LNCAP (cell line): ENCODE measurements around the gene PRR16.

Experiments
- TF ChIP-seq, protein P1 (sequence below): fragments of 450-650 bp; IDR thresholded peaks from 2 replicates; pipeline ENCODE4 v1.5.1; 2017; ENCODE audit warnings: mild to moderate bottlenecking

The PRR16 gene

DNA sequence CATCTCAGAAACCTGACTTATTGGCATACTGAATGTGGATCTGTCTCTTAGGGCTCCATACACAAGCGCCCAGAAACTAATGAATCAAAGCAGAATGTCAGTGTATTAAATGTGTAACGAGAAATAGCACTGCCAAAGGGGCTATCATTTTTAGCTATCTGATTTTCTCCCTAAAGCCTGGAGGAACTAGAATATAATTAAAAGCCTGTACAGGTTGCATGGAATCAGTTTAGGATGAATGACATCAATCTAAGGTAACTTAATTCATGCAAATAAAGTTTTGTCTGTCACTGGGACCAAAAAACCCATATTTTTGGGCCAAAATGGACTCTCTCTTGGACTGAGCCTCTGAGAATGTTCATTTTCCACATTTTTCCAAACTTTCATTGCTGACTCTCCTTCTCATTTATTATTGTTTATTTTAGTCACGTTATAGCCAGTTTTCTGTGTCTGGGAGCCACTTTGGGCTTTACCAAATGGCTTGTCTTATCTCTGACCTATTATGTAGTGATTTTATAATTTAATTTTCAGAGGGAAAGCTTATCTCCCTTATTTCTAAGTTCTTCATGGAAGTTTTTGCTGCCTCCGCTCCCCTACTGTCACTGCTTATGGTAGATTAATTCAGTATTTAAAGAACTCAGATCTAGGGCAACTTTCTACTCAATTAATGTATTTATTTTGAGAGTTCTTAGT is 47.0 kb downstream of the PRR16 start:
- TF ChIP-seq, protein P1, sequence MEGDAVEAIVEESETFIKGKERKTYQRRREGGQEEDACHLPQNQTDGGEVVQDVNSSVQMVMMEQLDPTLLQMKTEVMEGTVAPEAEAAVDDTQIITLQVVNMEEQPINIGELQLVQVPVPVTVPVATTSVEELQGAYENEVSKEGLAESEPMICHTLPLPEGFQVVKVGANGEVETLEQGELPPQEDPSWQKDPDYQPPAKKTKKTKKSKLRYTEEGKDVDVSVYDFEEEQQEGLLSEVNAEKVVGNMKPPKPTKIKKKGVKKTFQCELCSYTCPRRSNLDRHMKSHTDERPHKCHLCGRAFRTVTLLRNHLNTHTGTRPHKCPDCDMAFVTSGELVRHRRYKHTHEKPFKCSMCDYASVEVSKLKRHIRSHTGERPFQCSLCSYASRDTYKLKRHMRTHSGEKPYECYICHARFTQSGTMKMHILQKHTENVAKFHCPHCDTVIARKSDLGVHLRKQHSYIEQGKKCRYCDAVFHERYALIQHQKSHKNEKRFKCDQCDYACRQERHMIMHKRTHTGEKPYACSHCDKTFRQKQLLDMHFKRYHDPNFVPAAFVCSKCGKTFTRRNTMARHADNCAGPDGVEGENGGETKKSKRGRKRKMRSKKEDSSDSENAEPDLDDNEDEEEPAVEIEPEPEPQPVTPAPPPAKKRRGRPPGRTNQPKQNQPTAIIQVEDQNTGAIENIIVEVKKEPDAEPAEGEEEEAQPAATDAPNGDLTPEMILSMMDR: no peak

DNA sequence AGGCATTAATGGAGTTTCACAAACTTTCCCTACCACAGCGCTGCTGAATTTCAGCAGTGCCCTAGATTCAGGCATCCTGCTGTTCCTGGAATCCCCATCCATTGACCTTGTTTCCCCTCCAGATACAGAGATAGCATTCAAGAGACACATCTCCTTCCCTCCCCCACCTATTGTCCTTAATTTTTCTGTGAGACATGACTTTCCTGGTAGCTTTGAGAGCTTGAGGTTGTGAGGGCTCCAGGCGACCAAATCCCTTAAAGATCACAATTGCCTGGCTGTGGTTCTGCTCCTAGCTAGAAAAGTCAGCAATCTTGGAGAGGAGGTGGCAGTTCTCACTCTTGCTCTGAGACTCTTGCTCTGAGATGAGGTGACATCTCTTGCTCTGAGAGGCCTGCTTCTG is 48.0 kb downstream of the PRR16 start:
- TF ChIP-seq, protein P1: no peak

DNA sequence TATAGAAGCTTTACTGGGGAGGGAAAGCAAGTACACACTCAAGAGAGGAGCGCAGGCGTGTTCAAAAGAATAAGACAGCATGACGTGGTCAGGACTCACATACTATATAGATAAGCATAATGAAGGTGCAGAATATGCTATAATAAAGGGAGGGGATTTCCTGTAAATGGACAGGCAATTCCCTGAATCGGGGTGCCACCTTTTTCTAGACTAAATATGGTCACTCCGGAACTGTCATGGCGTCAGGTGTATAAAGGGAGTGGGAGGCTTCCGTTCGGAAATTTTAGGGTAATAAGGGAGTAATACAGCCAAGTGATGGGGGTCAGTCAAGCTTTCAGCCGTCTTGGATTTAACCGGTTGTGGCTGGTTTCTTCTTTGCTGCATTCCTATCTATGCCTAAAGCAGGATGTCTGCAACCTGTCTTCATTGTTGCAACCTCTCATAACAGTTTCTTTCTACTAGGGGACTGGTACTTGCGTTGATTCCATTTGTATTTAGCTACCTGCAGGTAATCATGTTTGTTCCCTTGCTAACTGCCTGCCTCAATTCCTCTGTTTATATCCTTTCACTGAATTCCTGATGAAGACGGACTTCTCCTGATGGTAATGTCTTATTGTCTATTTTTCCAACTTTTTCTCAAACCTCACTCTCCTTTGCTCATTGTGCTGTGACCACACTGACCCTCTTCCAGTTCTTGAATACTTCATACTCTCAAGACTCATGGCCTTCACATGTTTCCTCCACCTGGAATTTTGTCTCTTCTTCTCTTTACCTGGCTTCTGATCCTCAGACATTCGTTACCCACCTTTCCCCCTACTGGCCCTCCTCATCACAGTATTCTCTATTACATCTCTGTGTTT is 48.9 kb downstream of the PRR16 start:
- TF ChIP-seq, protein P1: no peak

DNA sequence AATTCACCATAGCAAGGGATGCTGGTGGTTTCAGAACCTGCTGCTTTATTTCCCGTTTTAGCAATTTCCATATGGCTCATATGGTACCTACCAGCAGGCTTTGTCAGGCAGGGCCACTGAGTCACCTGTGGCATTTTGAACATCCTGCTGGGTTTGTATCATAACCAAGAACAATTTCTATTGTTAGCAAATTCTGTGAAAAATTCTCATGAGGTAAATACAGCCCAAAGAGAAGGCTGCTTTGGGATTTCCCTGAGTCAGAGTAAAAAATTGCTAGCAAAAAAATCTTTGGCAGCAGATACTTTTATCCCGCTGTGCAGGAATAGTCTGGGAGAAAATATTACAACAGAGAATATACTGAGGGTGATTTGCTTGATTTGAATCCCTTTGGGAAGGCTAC is 52.7 kb downstream of the PRR16 start:
- TF ChIP-seq, protein P1: no peak

- TF ChIP-seq, protein P1: no peak
Measured at GRCh38 chr5:120517607-120518252, 53.6 kb downstream of the PRR16 start.

DNA sequence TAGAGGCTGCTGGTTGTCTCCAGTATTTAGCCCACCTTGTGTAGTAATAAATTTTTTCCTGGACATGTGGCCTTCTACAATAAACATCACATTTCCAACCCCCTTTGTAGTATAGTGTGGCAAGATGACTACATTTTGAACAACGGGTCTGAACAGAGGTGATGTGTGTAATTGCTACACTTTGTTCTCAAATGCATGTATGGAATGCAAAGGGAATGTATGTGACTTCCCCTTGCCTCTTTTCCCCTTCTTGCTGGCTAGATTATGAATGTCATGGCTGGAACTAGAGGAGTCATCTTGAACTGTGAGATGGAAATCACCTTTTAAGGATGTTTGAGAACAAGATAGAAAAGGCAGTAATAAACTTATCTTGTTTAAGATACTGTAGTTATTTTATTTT is 54.5 kb downstream of the PRR16 start:
- TF ChIP-seq, protein P1: no peak

DNA sequence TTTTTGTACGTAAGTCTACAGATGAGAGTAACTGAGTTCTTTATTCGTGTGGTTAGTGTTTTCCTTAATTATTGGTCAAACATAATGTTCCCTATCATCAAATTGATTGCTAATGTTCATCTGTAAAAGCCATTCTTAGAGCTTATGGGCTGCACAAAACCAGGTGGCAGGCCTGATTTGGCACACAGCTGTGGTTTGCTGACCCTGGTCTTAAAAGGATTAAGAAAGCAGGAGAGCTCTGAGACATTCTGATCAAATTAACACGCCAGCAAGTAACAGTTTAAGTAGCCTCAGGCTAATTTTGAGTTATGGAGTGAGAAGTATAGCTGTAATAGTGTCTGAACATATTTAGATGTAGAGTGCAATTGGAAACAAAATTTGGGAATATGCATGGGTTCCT is 63.2 kb downstream of the PRR16 start:
- TF ChIP-seq, protein P1: no peak
